H7 (cell line): ENCODE measurements around the gene USP12. TPM values are rescaled to one million over a fixed set of nuclear protein-coding genes. Genes with fewer than 3 reads are reported as not detected.

ENCODE experiments used
- DNase-seq: peaks from one replicate; pipeline ENCODE4 v3.0.0; 2012
- H3K27me3 ChIP-seq: 2 replicates; pipeline ENCODE4 v1.6.0; 2011; ENCODE audit warnings: mild to moderate bottlenecking, low read length; ENCODE audit not compliant: control insufficient read depth, insufficient read depth
- H3K36me3 ChIP-seq: replicated peaks from 2 replicates; pipeline ENCODE4 v1.5.1; 2011; ENCODE audit warnings: low read length; ENCODE audit not compliant: control insufficient read depth, insufficient read depth
- H3K4me3 ChIP-seq: 2 replicates; pipeline ENCODE4 v1.5.1; 2011; ENCODE audit warnings: low read depth, mild to moderate bottlenecking, control low read depth, low read length, moderate library complexity; ENCODE audit not compliant: insufficient read depth
- total RNA-seq: library from RNA; depleted of rRNA; stranded (reverse); fragments of >200 nt; shearing (Covaris generic); gene quantifications from 2 replicates; pipeline ENCODE4 v1.2.3, GENCODE V29; 2014

Gene USP12
- total RNA-seq, 1 experiment from 2014 or later = 10.5 TPM

DNA sequence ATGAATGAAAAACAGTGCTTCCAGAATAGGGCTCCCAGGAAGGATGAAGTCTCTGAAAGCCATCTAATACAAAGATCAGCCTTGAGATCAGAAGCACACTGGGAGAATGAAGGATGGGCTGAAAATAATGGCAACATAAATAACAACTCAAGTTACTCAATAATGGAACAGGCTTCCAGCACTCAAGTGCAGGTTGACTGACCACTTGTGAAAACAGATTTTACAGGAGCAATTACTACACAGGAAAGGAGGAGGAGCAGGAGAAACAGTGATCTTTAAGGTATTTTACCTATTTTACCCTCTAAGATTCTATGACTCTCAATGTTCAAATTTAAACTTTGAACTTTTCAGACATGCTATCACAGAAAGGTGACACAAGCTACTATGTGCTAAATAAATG is 106.0 kb downstream of the USP12 start:
- Histone ChIP-seq H3K36me3 (no peaks in the 10 kb centered on the region), H3K4me3 (no peak overlapping the region), H3K27me3 (no peaks in the 10 kb centered on the region)
- DNase-seq = no peak

DNA sequence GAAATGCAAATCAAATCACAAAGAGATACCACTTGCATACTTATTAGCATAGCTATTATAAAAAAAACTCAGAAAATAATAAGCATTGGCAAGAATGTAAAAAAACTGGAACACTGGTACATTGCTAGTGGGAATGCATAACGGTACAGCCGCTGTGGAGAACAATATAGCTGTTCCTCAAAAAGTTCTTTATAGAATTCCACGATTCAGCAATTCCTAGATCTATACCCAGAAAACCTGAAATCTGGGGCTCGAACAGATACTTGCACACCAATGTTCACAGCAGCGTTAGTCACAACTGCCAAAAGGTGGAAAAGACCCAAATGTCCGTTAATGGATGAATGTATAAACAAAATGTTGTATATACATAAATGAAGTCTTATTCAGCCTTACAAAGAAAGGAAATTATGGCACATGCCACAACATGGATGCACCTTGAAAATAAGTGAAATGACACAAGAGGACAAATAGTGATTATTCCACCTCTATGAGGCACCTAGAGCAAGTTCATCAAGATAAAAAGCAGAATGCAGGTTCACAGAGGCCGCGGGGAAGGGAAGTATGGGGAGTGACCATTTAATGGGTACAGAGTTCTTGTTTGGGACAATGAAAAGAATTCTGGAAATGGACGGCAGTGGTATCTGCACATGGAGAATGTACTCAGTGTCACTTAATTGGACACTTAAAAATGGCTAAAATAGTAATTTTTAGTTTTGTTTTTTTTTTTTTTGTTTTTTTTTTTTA is 107.2 kb downstream of the USP12 start:
- no peaks in the 10 kb centered on the region for H3K27me3 ChIP-seq
- H3K36me3 ChIP-seq = no peaks in the 10 kb centered on the region
- H3K4me3 ChIP-seq = no peak overlapping the region
- DNase-seq = no peak

DNA sequence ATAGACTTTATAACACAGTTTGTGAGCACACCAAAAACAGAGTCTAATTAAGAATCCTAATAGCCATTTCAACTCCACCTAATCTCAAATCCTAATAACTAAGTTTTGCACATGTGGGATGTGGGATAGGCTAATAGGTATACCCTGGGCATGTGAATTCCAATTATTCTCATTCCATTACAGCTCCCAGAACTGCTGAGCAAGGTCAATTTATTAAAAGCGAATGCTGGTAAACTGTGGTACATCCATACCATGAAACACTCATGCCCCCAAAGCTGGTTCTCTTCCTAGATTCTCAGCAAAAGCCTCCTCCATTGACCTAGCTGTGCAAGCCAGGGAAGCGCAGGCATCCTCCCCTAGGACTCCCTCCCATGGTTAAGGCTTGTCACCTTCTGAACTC is 113.8 kb downstream of the USP12 start:
- DNase-seq = no peak
- Histone ChIP-seq H3K4me3 (no peak overlapping the region), H3K27me3 (no peaks in the 10 kb centered on the region), H3K36me3 (no peaks in the 10 kb centered on the region)

DNA sequence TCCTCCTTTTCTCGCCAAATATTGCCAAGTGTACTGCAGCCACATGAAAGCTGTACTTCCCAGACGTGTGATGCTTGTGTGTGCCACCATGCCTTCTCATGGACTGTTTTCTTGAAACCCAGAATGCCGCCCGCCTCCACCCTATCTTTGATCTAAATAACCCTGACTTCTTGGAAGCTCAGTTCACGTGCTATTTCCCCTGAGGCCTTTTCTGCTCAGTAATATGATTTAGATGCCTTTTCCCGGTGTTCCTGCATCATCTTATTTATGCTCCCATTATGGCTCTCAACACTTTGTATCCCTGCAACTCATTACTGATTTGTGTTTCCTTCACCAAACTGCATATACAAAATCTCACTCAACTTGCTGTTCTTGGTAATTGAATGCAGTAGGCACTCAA is 116.1 kb downstream of the USP12 start:
- DNase-seq = no peak
- Histone ChIP-seq H3K27me3 (no peaks in the 10 kb centered on the region), H3K4me3 (no peak overlapping the region), H3K36me3 (no peaks in the 10 kb centered on the region; the same call in 1 of the 2 replicates)

DNA sequence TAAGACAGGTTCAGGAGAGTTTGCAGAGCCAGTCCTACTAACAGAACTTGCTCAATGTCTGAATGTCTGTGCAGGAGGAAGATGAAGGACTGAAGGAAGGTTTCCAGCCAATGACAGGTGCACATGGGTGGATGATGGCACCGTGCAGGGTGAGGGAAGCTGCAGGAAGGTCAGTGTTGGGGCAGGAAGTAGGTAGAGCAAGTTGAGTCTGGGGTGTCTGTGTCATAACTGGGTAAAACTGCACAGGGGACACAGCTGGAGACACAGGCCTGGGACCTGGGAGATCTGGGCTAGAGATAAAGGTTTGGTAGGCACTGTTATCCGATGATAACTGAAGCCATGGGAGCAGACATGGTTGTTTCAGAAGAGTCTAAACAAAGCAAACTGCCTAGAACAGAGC is 116.9 kb downstream of the USP12 start:
- Histone ChIP-seq H3K36me3 (no peaks in the 10 kb centered on the region; the same call in 1 of the 2 replicates), H3K27me3 (no peaks in the 10 kb centered on the region), H3K4me3 (no peak overlapping the region)
- DNase-seq = no peak

DNA sequence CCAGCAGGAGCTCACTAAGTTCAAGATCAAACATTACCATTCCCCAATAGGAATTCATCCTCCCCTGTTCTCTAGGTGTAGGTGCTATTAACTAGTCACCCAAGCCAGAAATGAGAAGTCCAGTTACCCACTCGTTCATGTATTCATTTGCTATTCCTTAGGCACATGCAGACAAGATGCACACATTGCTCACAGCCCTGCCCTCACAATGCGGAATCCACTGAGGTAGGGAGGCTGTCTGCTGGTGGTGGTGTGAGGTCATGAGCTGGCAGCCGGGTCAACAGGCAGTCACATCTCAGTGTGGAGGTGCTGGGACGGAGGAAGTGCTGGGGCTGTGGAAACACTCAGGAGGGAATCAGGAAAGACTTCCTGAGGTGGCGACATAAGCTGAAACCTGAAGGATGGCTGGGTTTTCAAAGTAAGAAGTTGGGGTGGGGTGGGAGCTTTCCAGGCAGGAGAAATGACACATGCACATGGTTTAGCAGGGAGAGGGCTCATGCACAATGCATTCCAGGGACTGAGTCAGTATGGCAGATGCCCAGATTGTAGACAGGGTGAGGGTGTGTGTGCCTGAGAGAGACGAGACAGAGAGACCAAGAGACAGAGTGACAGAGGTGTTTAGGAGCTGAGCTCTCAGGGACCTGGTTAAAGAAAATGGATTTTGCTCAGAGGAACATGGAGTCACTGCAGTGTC is 117.6 kb downstream of the USP12 start:
- no peak overlapping the region for H3K4me3 ChIP-seq
- no peak for DNase-seq

DNA sequence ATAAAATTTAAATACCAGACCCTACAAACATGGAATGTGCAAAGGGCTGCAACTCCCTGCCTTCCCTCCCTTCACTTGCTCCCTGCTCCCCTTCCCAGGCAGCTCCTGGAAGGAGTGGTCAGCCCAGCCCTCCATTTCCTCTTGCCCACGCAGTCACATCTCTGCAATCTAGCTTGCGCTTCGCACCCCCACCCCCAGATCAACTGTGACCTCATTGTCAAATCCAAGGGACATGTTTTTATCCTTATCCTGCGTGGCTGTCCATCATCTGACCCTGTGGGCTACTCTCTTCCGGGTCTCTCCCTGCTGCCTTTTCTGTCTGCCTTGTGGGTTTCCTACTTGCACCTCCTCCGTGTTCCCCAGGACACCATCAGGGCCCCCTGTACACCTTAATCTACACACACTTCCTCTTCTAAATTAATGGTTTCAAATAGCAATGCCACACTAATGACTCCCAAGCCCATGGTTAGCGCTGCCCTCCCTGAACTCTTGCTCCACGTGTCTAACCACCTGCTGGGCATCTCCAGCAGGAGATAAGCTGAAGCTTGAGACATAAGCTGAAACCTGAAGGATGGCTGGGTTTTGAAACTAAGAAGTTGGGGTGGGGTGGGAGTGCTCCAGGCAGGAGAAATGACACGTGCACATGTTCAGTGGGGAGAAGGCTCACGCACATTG is 118.3 kb downstream of the USP12 start:
- no peak for DNase-seq
- H3K4me3 ChIP-seq = no peak overlapping the region
- no peaks in the 10 kb centered on the region for H3K27me3 ChIP-seq
- H3K36me3 ChIP-seq = no peaks in the 10 kb centered on the region; the same call in 1 of the 2 replicates

More for the DNA sequence above, 117.6 kb downstream of the USP12 start:
- Histone ChIP-seq H3K27me3 (no peaks in the 10 kb centered on the region), H3K36me3 (no peaks in the 10 kb centered on the region; the same call in 1 of the 2 replicates)

DNA sequence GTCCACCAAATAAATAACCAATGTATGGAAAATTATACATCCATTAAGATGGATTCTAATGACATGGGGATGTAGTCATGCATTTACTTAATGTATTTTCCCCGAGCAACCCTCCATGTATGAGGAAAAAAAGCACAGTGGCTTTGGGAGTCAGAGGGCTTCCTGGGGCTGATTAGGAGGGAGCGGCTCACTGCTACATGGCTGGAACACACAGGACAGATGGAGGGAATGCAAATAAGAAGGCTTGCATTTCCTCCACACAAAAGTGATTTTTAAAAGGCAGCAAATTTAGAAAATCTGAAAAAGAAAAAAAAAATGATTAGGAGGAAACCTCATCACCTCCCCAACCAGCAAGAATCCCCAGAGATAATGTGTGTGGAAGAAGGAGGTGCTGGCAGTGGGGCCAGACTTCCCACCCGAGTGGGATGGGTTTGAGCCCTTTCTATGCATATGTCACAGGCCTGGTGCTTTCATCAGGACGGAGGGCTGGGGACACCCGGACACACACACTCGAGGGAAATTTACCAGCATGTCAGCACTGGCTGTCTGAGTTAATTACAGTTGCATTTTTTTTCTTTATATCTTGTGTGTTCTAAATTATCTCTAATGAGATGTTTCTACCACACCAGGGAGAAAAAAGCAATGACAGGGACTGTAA is 118.9 kb downstream of the USP12 start:
- no peak for DNase-seq
- no peak overlapping the region for H3K4me3 ChIP-seq
- no peaks in the 10 kb centered on the region; the same call in 1 of the 2 replicates for H3K36me3 ChIP-seq
- H3K27me3 ChIP-seq = no peaks in the 10 kb centered on the region

DNA sequence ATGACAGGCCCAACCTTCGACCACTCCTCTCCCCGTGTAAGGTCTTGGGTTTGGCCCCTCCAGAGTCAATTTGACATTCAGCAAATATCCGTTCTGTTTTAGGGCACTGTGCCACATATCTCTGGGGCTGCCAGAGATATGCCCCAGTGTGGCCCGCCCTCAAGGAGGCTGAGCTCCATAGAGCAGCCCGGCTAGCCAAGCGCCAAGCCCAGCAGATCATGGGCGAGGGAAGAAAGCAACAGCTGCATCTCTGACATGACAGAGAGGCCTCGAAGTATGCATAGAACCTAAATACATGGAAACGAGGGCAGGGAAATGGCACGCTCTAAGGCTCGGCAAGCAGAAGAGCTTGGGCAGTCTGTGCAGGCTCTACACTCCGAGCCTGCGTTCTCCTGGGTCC is 124.5 kb downstream of the USP12 start:
- no peaks in the 10 kb centered on the region for H3K27me3 ChIP-seq
- H3K4me3 ChIP-seq = no peak overlapping the region
- DNase-seq = no peak
- H3K36me3 ChIP-seq = no peaks in the 10 kb centered on the region; the same call in 1 of the 2 replicates

DNA sequence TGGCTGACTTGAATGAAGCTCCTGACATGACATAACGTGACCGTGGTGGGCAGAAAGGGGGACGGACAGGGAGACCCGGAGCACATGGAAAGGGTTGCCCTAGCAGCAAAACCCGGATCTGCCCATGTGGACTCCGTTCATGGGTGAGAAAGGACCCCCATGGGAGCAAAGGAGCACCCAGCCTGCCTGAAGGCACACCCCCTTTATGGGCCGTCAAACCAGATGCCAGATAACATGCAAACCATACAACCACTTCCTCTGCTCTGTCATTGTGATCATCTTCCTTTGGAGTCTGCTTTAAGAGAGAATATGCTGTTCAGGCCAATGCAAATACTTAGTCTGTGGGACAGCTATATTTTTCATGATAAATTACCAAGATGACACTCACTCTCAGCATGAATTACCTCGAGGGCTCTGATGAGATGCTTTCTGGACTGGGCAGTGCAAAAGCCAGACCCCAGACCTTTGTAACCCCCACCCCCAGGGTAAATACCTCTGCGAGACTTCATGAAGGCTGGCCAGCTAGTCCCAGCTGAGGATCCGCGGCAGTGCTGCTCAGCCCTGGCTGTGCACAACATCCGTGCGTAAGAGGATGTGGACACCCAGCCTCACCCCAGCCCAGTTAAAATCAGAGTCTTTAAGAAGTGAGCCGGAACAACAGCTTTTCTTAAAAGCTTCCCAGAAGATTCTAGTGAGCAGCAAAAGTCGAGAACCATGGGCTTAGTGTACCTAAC is 126.6 kb downstream of the USP12 start:
- H3K4me3 ChIP-seq = no peak overlapping the region
- DNase-seq = no peak
- H3K36me3 ChIP-seq = no peaks in the 10 kb centered on the region
- no peaks in the 10 kb centered on the region for H3K27me3 ChIP-seq

DNA sequence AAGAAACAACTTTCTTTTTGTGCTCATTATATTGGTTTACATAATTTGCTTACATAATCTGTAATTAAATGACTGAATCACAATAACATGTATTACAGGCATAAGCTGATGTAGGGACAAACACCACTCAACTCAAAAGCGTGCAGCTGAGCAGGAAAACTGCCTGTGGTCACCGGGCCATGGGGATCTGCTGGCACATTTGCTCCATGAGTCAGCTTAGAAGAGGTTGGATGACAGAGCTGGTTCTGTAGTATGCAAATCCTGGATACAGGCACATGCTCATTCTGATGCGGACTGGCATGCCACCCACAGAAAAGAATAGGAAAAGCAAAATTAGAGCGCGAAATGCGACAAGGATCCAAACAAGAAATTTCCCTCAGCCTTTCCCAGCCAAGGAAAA is 128.6 kb downstream of the USP12 start:
- Histone ChIP-seq H3K27me3 (no peaks in the 10 kb centered on the region), H3K36me3 (no peaks in the 10 kb centered on the region), H3K4me3 (no peak overlapping the region)
- peak; percentile 62 for DNase-seq

DNA sequence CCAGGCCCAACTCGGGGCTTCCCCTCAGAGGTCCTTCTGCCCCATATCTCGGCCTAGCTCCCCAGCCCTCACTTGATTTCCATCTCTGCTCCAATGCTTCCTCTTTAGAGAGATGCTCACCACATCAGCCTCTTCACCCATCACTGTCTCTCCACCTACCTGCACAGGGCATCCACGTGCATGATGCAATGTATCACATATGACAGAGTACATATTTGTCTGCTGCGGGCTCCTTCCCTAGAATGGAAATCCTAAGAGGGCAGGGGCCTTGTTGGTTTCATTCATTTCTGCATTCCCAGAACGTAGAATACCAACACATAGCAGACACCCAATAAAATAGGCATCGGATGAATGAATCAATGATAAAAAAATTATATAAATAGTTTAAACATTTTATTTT is 130.3 kb downstream of the USP12 start:
- Histone ChIP-seq H3K4me3 (no peak overlapping the region), H3K27me3 (no peaks in the 10 kb centered on the region), H3K36me3 (no peaks in the 10 kb centered on the region)
- DNase-seq = no peak

DNA sequence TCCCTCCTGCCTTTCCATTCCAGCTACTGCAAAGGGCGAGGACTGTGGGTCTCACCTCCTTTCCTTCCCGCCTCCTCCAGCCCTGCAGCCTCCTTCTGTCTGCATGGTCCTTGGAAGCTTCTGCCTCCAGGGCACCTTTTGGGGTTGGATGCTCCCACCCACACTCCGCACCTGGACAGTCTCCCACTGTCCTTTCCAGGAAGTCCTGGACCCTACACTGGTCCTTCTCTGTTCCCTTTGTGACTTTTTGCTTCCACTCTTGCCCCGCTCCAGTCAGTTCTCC is 130.8 kb downstream of the USP12 start:
- Histone ChIP-seq H3K4me3 (no peak overlapping the region), H3K27me3 (no peaks in the 10 kb centered on the region; the same call in 1 of the 2 replicates), H3K36me3 (no peaks in the 10 kb centered on the region)
- no peak for DNase-seq

DNA sequence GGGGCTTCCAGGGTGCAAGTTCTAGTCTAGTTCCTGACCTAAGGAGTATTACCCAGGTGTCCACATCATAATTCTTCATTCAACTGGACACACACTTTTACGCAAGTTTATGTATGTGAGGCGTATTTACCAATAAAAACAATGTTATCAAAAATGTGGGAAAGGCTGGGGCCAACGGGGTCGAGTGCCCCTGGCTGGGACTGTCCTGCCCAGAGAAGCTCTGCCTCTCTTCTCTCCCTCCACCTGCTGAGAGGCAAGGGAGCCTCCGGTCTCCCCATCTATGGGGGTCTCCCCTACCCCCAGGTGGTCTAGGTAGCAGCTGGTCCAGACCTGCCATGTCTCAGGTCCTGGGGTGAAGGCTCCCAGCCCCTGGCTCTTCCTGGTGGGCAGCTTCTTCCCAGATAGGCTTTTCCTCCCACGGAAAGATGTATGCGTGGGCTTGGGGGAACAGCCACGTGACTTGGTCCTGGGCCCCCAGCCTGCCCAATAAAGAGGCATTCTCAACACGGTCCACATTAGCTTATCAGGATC is 132.4 kb downstream of the USP12 start:
- Histone ChIP-seq H3K4me3 (no peak overlapping the region), H3K36me3 (no peaks in the 10 kb centered on the region)
- no peak for DNase-seq

More for the DNA sequence above, 132.4 kb downstream of the USP12 start:
- peaks cover 5% of the 10 kb centered on the region for H3K27me3 ChIP-seq
